HG03095 (cell line): ENCODE data around the gene TRAPPC10.
A peak's percentile ranks its signal among the peaks of the same experiment; 100 is the strongest.

Experiments
- ATAC-seq: cut with Tn5 transposase; IDR thresholded peaks from one replicate; pipeline ENCODE4 v1.9.1; 2021; ENCODE audit warnings: moderate library complexity; ENCODE audit not compliant: unreplicated experiment

The TRAPPC10 gene

DNA sequence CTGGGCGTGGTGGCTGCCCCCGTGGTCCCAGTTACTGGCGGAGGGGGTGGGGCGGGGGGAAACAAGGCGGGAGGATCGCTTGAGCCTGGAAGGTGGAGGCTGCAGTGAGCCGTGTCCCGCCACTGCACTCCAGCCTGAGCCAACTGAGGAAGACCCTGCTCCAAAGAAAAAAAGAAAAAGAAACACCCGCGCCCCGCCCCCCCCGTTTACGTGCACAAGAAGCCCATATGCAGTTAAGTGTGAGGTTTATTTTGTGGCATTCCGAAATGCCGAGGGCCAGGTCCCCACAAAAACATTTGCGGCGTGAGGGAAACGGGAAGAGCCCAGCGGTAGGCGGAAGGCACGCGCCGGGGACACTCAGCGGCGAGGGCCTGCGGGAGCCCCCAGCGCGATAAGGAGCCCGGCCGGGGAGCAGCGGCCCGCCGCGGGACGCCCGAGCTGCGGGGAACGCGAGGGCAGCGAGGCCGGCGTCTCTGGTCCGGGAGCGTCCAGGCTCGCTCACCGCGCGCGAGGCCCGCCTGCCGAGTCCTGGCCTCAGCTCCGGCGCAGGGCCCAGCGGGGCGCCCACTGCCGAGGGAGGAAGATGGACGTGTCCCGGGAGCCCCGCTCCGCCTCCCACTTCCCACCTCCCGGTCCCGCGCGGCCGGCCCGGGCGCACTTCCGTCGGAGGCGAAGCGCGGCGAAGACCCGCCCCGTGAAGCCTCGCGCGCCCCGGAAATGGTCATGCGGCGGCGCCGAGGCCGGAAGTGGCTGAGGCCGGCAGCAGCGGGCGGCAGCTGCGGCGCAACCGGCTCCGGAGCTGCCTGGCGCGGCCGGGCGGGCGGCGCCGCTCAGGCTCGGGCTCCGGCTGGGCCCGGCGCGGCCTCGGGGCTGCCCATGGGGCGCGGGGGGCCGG, at the start of gene TRAPPC10:
Gene TRAPPC10, plus strand, starts transcription at position 731 of the 895 bp plus-strand sequence. CDS start 185 bp downstream, outside the sequence.
- ATAC-seq = peak; percentile 47

DNA sequence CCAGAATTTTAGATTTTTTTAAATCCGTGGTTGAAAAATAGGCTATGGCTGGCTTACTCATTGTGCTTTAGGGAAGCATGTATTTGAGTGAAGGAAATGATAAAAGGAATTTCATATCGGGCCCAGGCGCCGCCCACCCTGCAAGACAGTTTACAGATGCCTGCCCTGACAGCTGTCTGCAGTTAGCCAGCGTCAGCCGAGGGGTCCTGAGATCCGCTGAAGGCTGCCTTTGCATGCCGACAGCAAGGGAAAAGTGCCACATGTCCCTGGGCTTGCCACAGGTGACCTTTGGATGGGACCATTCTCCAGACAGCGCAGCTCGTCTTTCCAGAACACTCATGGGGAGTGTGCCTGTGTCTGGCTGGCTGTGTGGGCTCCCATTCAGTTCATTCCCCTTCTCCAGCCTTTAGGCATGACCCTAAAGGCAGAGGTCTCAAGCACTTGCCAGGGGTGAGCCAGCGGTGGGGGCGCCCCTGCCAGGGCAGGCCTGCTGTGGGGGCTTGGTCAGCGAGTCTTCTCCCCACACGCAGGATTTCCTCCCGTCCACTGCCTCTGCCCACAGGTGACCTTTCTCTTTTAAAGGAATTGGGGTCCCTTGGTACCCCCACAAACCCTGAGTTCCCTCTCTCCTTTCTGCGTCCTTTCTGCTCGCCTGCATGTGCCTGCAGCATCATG, 46.1 kb upstream of the TRAPPC10 start:
- ATAC-seq = no peak

DNA sequence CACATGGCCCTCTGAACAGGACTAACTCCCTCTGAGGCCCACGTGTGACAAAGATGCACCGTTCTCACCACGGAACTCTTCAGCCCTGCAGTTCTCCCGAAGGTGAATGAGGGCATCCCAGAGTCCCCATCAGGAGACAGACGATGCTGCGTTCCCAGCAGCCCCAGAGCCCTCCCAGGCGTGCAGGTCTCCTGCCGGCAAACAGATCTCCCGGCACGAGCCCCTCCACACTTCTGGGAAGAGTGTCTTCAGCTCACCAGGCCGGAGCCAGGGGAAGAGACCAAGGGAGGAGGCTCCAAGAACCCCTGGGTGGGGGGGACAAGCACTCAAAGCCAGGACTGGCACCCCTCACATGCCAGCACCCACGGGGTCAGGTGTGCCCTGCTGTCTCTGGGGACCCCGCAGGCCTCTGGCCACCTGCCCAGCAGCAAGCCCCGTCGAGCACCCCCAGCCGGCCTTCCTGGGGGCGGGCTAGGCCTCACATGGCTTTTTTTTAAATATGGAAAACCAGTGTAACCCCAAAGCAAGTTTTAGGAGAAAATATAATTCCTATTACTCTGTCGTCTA, 45.1 kb upstream of the TRAPPC10 start:
- ATAC-seq = no peak

- ATAC-seq = no peak
Observed at GRCh38 chr21:43967981-43968380, 44.1 kb upstream of the TRAPPC10 start.

GRCh38 chr21:43968410-43969114, 43.5 kb upstream of the TRAPPC10 start:
- no peak for ATAC-seq

GRCh38 chr21:43969115-43969444, 43.0 kb upstream of the TRAPPC10 start:
- no peak for ATAC-seq

DNA sequence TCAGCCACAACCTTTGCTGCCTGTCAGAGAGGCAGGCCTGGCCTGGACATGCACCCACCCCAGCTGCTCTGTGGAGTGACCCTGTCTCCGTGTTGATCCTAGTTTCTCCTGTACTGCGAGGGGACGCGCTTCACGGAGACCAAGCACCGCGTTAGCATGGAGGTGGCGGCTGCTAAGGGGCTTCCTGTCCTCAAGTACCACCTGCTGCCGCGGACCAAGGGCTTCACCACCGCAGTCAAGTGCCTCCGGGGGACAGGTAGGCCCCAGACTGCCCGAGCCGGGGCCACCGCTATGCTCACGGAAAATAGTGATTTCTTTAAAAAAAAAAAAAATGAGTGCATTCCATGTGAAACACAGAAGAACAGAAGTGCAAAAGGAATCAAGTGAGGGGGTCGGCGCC, 41.6 kb upstream of the TRAPPC10 start:
- ATAC-seq = no peak

- ATAC-seq = no peak
Observed at GRCh38 chr21:43971201-43971991, 40.7 kb upstream of the TRAPPC10 start.

- no peak for ATAC-seq
Observed at GRCh38 chr21:43971992-43972255, 40.2 kb upstream of the TRAPPC10 start.

DNA sequence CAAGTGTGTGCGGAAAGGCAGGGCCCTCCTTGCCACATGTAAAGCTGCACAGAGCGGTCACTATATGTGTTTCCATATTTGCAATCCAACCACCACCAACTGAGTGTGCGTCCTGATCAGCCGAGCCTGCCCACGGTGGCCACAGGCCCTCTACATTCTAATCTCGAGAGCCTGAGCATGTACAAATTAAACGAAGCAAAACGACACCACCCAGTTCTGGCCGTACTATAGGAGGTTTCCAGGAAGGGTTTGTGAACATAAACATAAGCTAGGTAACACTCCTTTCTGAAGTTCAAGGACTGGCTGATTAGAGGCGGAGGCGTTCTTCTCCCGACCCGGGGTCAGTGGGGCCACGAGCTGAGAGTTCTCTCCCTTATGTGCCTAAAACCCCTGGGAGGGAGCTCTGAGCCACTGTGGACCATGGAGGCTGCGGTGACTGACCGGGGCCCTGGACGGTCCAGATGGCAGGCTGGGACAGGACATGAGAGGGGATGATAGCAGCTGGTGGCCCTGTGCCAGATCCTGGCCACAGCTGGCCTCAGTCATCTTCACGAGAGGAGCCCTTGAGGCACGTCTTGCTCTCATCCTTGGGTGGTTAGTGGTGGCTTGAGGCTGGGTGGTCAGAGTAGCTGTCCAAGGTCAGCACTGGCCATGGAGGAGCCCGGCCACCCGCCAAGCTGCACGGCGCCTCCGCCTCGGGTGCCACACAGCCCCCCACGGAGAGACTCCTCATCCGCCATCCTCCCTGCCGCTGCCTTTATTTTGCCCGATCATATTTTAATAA, 39.1 kb upstream of the TRAPPC10 start:
- ATAC-seq = no peak

DNA sequence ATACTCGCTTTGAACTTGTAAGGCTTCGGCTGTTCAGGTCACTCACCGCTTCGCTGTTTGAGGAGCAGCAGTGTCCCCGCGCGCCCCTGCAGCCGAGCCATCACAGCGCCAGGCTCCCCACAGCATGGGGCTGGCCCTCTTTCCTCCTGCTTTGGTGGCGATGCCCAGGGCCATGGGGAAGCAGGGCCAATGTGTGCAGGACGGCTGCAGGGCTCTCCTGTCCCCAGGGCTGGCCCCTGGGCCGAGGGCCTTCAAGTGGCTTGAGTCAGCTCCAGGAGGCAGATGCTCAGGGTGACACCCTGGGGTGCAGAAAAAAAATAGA, 38.5 kb upstream of the TRAPPC10 start:
- ATAC-seq = no peak

- ATAC-seq = no peak
Observed at GRCh38 chr21:43974791-43975468, 37.2 kb upstream of the TRAPPC10 start.

- ATAC-seq = no peak
Observed at GRCh38 chr21:43975469-43976098, 36.5 kb upstream of the TRAPPC10 start.

DNA sequence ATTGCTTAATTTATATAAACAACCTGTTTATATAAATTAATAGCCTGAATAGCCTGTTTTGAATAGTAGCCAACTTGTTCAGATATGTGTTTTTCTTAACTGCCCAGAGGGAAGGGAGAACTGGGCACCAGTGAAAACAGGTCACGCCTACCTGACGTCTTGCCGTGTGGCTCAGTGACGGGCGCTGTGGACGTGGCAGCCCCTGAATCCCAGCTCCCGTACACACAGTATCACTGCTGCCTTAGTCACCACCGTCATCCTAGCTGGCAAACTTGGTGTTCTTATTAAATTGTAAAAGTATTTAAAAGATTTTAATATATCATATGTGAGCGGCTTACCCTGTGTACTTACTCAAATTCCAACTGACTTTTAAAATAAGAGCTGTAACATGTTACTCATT, 35.4 kb upstream of the TRAPPC10 start:
- ATAC-seq = no peak

- ATAC-seq = no peak
Observed at GRCh38 chr21:43978060-43978459, 34.0 kb upstream of the TRAPPC10 start.

- ATAC-seq = no peak
Observed at GRCh38 chr21:43979654-43980053, 32.5 kb upstream of the TRAPPC10 start.

DNA sequence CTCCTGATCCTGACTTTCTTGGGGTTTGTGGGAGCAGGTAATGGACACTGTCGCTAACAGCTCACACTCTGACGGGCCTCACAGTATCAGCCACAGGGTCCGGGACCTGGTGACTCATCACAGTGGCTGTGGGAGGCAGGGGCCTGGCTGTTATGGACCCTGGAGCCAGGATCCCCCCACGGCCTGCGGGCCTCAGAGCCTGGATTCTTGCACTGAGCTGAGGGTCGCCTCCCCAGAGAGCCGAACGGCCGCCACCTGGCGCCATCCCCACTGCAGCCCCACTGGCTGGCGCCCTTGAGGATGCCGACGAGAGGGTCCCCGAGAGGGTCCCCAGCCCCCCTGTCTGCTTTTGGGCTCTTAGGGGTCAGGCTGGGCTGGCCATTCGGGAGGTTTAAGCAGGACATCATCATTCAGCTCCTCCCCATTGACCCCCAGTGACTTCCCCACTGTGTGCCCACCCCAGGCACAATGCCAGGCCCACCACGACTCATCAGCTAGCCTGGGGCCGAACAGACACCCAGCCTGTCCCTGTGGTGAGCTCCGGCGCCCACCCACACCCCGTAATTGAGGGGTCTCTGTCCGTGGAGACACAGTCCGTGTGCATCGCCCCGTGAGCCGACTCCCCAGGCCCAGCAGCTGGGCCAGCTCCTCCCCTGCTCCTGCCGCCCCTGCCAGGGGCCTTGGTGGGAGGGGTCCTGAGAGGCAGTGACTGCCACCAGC, 30.8 kb upstream of the TRAPPC10 start:
- ATAC-seq = no peak

GRCh38 chr21:43981871-43982210, 30.3 kb upstream of the TRAPPC10 start:
- ATAC-seq = no peak
